GM12872 (cell line): ENCODE results near the gene ASXL2.

Experiments
- CTCF ChIP-seq: IDR thresholded peaks from 3 replicates; pipeline ENCODE4 v1.5.1; 2011; ENCODE audit warnings: low read depth, mild to moderate bottlenecking, low read length, moderate library complexity; ENCODE audit not compliant: insufficient read depth

ASXL2 gene

GRCh38 chr2:25894135-25894830 lies 16.0 kb upstream of the ASXL2 start:
- no peak for TF ChIP-seq CTCF

GRCh38 chr2:25891672-25892071 lies 13.4 kb upstream of the ASXL2 start:
- TF ChIP-seq CTCF = no peak

GRCh38 chr2:25887624-25888242 lies 9.4 kb upstream of the ASXL2 start:
- TF ChIP-seq CTCF = no peak

GRCh38 chr2:25885933-25886332 lies 7.6 kb upstream of the ASXL2 start:
- TF ChIP-seq CTCF = no peak

GRCh38 chr2:25881764-25882163 lies 3.5 kb upstream of the ASXL2 start:
- no peak for TF ChIP-seq CTCF

GRCh38 chr2:25879133-25879730 lies 945 bp upstream of the ASXL2 start:
- TF ChIP-seq CTCF = no peak

GRCh38 chr2:25877431-25878360 lies 591 bp downstream of the ASXL2 start:
- no peak for TF ChIP-seq CTCF
